ENCODE measurements around the gene APP.

DNA sequence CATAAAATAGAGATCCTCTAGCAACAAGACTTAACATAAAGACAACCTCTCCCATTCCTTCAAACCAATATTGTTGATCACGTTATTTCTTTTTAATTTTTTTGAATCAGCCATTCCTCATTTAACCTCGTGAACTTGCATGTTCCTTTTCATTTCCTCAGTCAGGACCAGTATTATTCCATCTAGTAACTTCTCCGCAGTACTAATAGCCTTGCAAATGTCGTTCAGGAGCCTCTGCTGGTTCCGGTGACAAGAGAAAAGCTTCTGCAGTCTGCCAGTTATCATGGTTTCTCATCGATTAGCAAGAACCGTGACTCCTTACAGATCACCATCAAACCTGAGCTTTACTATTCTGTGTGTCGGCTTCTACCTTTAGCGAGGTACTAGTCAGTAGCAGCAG, 3.0 kb downstream of the APP start:
- no peak for TF ChIP-seq POLR2A (IDR thresholded peaks at IDR 0.05)
- TF ChIP-seq CTCF (IDR thresholded peaks at IDR 0.05) = no peak
- TF ChIP-seq POLR2AphosphoS5 (IDR thresholded peaks at IDR 0.05) = no peak

Data from breast epithelium (tissue), 3 donors.